ENCODE data around the gene KDM8.

KDM8 gene

GRCh38 chr16:27270349-27270748, 67.0 kb downstream of the KDM8 start:
- DNase-seq (ENCODE audit: low read depth): no peak
